ENCODE results near the gene CCL5.

The CCL5 gene

GRCh38 chr17:35879773-35880654 lies at the start of gene CCL5:
Gene CCL5, minus strand, starts transcription at chr17:35880360.
- DNase-seq = peak; percentile 52

- DNase-seq = no peak
Measured at GRCh38 chr17:35927714-35928113, 47.6 kb upstream of the CCL5 start.

- DNase-seq = no peak
Measured at GRCh38 chr17:35923609-35924114, 43.5 kb upstream of the CCL5 start.

- DNase-seq = no peak
Measured at GRCh38 chr17:35920229-35920628, 40.1 kb upstream of the CCL5 start.

GRCh38 chr17:35918665-35919064 lies 38.5 kb upstream of the CCL5 start:
- DNase-seq = no peak

GRCh38 chr17:35917519-35918213 lies 37.5 kb upstream of the CCL5 start:
- no peak for DNase-seq

GRCh38 chr17:35915153-35915964 lies 35.2 kb upstream of the CCL5 start:
- DNase-seq = no peak

GRCh38 chr17:35914354-35914753 lies 34.2 kb upstream of the CCL5 start:
- DNase-seq = no peak

- DNase-seq = no peak
Measured at GRCh38 chr17:35913609-35914008, 33.4 kb upstream of the CCL5 start.

GRCh38 chr17:35912942-35913341 lies 32.8 kb upstream of the CCL5 start:
- DNase-seq = no peak

GRCh38 chr17:35912339-35912912 lies 32.3 kb upstream of the CCL5 start:
- no peak for DNase-seq

- DNase-seq = no peak
Measured at GRCh38 chr17:35909408-35909807, 29.2 kb upstream of the CCL5 start.

- no peak for DNase-seq
Measured at GRCh38 chr17:35907691-35908090, 27.5 kb upstream of the CCL5 start.

GRCh38 chr17:35906926-35907637 lies 26.9 kb upstream of the CCL5 start:
- DNase-seq = no peak

GRCh38 chr17:35906191-35906925 lies 26.2 kb upstream of the CCL5 start:
- DNase-seq = no peak

GRCh38 chr17:35903451-35903850 lies 23.3 kb upstream of the CCL5 start:
- DNase-seq = no peak

GRCh38 chr17:35901631-35902175 lies 21.5 kb upstream of the CCL5 start:
- no peak for DNase-seq

GRCh38 chr17:35900708-35901480 lies 20.7 kb upstream of the CCL5 start:
- peak; percentile 79 for DNase-seq

- no peak for DNase-seq
Measured at GRCh38 chr17:35900280-35900679, 20.1 kb upstream of the CCL5 start.

Data from islet precursor cell (in vitro differentiated cells).